GM12872 (cell line): Measurements from ENCODE around the gene SRGAP3.

Experiments used
- CTCF ChIP-seq: IDR thresholded peaks from 3 replicates; pipeline ENCODE4 v1.5.1; 2011; ENCODE audit warnings: low read depth, mild to moderate bottlenecking, low read length, moderate library complexity; ENCODE audit not compliant: insufficient read depth

The SRGAP3 gene

GRCh38 chr3:9251055-9251786 is 1.8 kb upstream of the SRGAP3 start:
- no peak for TF ChIP-seq CTCF

- no peak for TF ChIP-seq CTCF
These were observed 790 bp upstream of the SRGAP3 start for GRCh38 chr3:9250236-9250635.

GRCh38 chr3:9248522-9249271 is 749 bp downstream of the SRGAP3 start:
- TF ChIP-seq CTCF, result no peak

- no peak for TF ChIP-seq CTCF
These were observed 1.4 kb downstream of the SRGAP3 start for GRCh38 chr3:9247941-9248521.

- TF ChIP-seq CTCF, result no peak
These were observed 2.0 kb downstream of the SRGAP3 start for GRCh38 chr3:9247361-9247940.

GRCh38 chr3:9246189-9246588 is 3.3 kb downstream of the SRGAP3 start:
- no peak for TF ChIP-seq CTCF

- no peak for TF ChIP-seq CTCF
These were observed 4.8 kb downstream of the SRGAP3 start for GRCh38 chr3:9244495-9245183.
